Fibroblast of lung (primary cell): Measurements from ENCODE around the gene SYVN1. TPM values are rescaled to one million over a fixed set of nuclear protein-coding genes. Genes with fewer than 3 reads are reported as not detected.
"Not testable (repeated sequence)": the region's sequence is repeated elsewhere in the genome, so short reads cannot be mapped to it uniquely, and the experiment has no call there.

Source experiments
- DNase-seq, 2 donors: peaks; one replicate each; pipeline versions ENCODE4 v3.0.0 to v3.0.0-alpha.2; 2010; ENCODE audit warnings: low read depth in 2 of 2
- H2AFZ ChIP-seq: 2 replicates; pipeline ENCODE4 v1.5.1; 2012; ENCODE audit warnings: low read length, control low read depth, inconsistent platforms
- H3K27ac ChIP-seq: 2 replicates; pipeline ENCODE4 v1.5.1; 2011; ENCODE audit warnings: low read length, control low read depth; ENCODE audit not compliant: insufficient read depth
- H3K27me3 ChIP-seq: 2 replicates; pipeline ENCODE4 v1.5.1; 2011; ENCODE audit warnings: mild to moderate bottlenecking, low read length; ENCODE audit not compliant: control insufficient read depth, insufficient read depth
- H3K36me3 ChIP-seq: 2 replicates; pipeline ENCODE4 v1.5.1; 2011; ENCODE audit warnings: low read length; ENCODE audit not compliant: control insufficient read depth, insufficient read depth
- H3K4me1 ChIP-seq: 2 replicates; pipeline ENCODE4 v1.5.1; 2011; ENCODE audit warnings: low read length; ENCODE audit not compliant: control insufficient read depth, insufficient read depth; ENCODE audit errors: extremely low read depth
- H3K4me2 ChIP-seq: 2 replicates; pipeline ENCODE4 v1.5.1; 2011; ENCODE audit warnings: low read length, control low read depth; ENCODE audit not compliant: insufficient read depth; ENCODE audit errors: extremely low read depth
- H3K4me3 ChIP-seq, 4 experiments: fragments of 200-600 bp in 1 of 4; sonication (generic) in 1 of 4; replicated peaks in 1 of 4; 2 replicates each; pipeline ENCODE4 v1.5.1; 2011 to 2016; ENCODE audit warnings: low read length in 4 of 4, low read depth in 3 of 4, mild to moderate bottlenecking in 3 of 4, control low read depth in 2 of 4, inconsistent platforms in 1 of 4, mixed read lengths in 1 of 4; ENCODE audit not compliant: insufficient read depth in 1 of 4; ENCODE audit errors: control extremely low read depth in 1 of 4
- H3K79me2 ChIP-seq: 2 replicates; pipeline ENCODE4 v1.5.1; 2012; ENCODE audit warnings: mild to moderate bottlenecking, low read length, inconsistent platforms; ENCODE audit not compliant: control insufficient read depth, insufficient read depth
- H3K9ac ChIP-seq: 2 replicates; pipeline ENCODE4 v1.5.1; 2011; ENCODE audit warnings: mild to moderate bottlenecking, low read length, control low read depth; ENCODE audit not compliant: insufficient read depth
- H3K9me3 ChIP-seq: 2 replicates; pipeline ENCODE4 v1.5.1; 2012; ENCODE audit warnings: low read depth, low read length; ENCODE audit not compliant: control insufficient read depth, insufficient read depth
- H4K20me1 ChIP-seq: 2 replicates; pipeline ENCODE4 v1.5.1; 2011; ENCODE audit warnings: low read length; ENCODE audit not compliant: control insufficient read depth, insufficient read depth; ENCODE audit errors: extremely low read depth
- EZH2 ChIP-seq: IDR thresholded peaks from 2 replicates; pipeline ENCODE4 v1.5.1; 2012; ENCODE audit warnings: low read length, control low read depth, mild to moderate bottlenecking; ENCODE audit errors: missing control alignments
- polyA plus RNA-seq, 2 donors: library from polyadenylated mRNA; depleted of rRNA in 1 of 2; stranded (reverse) in 1 of 2; unstranded in 1 of 2; fragments of >200 nt; gene quantifications; 2 replicates each; pipeline ENCODE4 v1.2.1, GENCODE V29; 2011 to 2012; ENCODE audit warnings: missing spikeins in 1 of 2
- total RNA-seq: library from RNA; depleted of rRNA; stranded (reverse); fragments of >200 nt; gene quantifications from 2 replicates; pipeline ENCODE4 v1.2.1, GENCODE V29; 2014
- TF ChIP-seq, protein P1 (sequence below), 2 donors: IDR thresholded peaks in 1 of 2; conservative IDR thresholded peaks in 1 of 2; 1 replicate in 1 of 2; 2 replicates in 1 of 2; pipeline ENCODE4 v1.5.1; 2011 to 2012; ENCODE audit warnings: low read length in 2 of 2, control low read depth in 1 of 2, inconsistent platforms in 1 of 2, low read depth in 1 of 2, mild to moderate bottlenecking in 1 of 2

Gene SYVN1
- total and polyA plus RNA-seq, 2 donors (not counting 1 experiment from before 2014, with no cell fraction given) = 15.5 to 25.2 TPM

DNA sequence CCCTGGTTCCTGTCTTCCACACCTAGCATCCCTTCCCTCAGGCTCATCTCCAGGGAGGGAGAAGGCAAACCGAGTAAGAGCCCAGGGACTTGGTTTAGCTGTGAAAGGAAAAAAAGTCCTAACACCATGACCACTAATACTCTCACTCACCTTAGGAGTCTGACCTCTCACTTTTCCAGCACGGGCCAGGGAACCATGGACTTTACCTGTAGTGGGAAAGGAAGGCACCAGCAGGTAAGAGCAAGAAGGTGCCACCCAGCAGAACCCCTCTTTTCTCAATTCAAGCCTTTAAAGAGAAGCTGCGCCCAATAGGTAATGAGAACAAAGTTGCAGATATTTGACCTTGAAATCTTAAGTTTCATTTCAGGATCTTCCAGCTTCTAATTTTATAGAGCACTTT lies 13.5 kb downstream of the SYVN1 start:
- Histone ChIP-seq H3K4me3 (peak overlapping the region; percentile 57 to 98 (median 85)), H4K20me1 (no peaks in the 10 kb centered on the region), H3K27me3 (no peaks in the 10 kb centered on the region), H2AFZ (no peak overlapping the region), H3K36me3 (peaks cover 15% of the 10 kb centered on the region), H3K27ac (peak overlapping the region; percentile 94), H3K4me2 (peak overlapping the region; percentile 96), H3K9ac (peak overlapping the region; percentile 95), H3K9me3 (no peaks in the 10 kb centered on the region), H3K4me1 (peaks cover 9% of the 10 kb centered on the region), H3K79me2 (peaks cover 39% of the 10 kb centered on the region)
- no peak for TF ChIP-seq EZH2
- TF ChIP-seq, protein P1, sequence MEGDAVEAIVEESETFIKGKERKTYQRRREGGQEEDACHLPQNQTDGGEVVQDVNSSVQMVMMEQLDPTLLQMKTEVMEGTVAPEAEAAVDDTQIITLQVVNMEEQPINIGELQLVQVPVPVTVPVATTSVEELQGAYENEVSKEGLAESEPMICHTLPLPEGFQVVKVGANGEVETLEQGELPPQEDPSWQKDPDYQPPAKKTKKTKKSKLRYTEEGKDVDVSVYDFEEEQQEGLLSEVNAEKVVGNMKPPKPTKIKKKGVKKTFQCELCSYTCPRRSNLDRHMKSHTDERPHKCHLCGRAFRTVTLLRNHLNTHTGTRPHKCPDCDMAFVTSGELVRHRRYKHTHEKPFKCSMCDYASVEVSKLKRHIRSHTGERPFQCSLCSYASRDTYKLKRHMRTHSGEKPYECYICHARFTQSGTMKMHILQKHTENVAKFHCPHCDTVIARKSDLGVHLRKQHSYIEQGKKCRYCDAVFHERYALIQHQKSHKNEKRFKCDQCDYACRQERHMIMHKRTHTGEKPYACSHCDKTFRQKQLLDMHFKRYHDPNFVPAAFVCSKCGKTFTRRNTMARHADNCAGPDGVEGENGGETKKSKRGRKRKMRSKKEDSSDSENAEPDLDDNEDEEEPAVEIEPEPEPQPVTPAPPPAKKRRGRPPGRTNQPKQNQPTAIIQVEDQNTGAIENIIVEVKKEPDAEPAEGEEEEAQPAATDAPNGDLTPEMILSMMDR (conservative IDR thresholded peaks at IDR 0.05 in 1 of 2, IDR thresholded peaks at IDR 0.05 in 1 of 2; ENCODE audit: low read depth in 1 of 2, low read length in 2 of 2) = no peak
- DNase-seq = no peak

DNA sequence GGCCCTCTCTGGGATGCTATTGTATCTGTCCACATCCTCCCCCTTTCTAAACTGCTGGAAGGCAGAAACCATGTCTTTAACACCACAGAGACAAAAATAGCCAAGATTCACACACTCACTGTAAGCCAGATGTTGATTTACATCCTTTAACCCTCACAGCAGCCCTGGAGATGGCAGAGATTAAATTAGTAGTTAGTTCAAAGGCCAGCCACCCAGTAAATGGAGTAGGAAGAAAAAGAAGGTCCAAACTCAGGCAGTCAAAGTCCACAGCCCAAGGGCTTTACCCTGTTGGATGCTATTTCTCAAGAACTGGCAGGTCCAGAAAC lies 14.7 kb downstream of the SYVN1 start:
- Histone ChIP-seq H3K4me2 (no peak overlapping the region), H2AFZ (no peak overlapping the region), H3K9ac (no peak overlapping the region), H3K27me3 (no peaks in the 10 kb centered on the region), H3K27ac (no peak overlapping the region), H3K4me1 (peaks cover 9% of the 10 kb centered on the region), H3K9me3 (no peaks in the 10 kb centered on the region), H3K36me3 (peaks cover 15% of the 10 kb centered on the region), H4K20me1 (no peaks in the 10 kb centered on the region), H3K79me2 (peaks cover 42% of the 10 kb centered on the region), H3K4me3 (no peak overlapping the region)
- no peak for TF ChIP-seq EZH2
- TF ChIP-seq, protein P1 (conservative IDR thresholded peaks at IDR 0.05 in 1 of 2, IDR thresholded peaks at IDR 0.05 in 1 of 2; ENCODE audit: low read depth in 1 of 2, low read length in 2 of 2) = no peak
- DNase-seq = no peak

DNA sequence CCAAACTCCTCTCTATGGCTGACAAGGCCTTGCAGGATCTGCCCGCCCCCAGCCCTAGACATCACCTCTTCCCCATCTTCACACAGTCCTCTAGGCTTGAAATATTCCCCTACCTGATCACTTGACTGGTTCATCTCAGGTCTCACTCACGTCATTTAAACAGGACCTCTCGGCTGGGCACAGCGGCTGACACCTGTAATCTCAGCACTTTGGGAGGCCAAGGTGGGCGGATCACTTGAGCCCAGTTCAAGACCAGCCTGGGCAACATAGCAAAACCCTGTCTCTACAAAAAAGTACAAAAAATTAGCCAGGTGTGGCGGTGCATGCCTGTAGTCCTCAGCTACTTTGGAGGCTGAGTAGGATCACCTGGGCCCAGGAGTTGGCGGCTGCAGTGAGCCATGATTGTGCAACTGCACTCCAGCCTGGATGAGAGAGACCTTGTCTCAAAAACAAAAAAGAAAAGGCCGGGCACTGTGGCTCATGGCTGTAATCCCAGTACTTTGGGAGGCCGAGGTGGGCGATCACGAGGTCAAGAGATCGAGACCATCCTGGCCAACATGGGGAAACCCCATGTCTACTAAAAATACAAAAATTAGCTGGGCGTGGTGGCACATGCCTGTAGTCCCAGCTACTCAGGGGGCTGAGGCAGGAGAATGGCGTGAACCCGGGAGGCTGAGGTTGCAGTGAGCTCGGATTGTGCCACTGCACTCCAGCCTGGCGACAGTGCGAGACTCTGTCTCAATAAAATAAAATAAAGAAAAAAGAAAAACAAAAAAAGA lies 15.2 kb downstream of the SYVN1 start:
- not testable (repeated sequence) for H3K4me3 ChIP-seq, H3K4me2 ChIP-seq, H3K9ac ChIP-seq, H3K27me3 ChIP-seq, DNase-seq, H4K20me1 ChIP-seq, H2AFZ ChIP-seq, H3K4me1 ChIP-seq, H3K27ac ChIP-seq, H3K9me3 ChIP-seq
- Histone ChIP-seq H3K79me2 (peaks cover 41% of the 10 kb centered on the region), H3K36me3 (peaks cover 15% of the 10 kb centered on the region)
